GM18951 (cell line): ENCODE data around the gene CYP2A6.
"Not testable (repeated sequence)": the region's sequence is repeated elsewhere in the genome, so short reads cannot be mapped to it uniquely, and the experiment has no call there.

ENCODE experiments used
- POLR2A ChIP-seq: IDR thresholded peaks from 4 replicates; pipeline ENCODE4 v1.6.1; 2011; ENCODE audit warnings: mild to moderate bottlenecking; ENCODE audit not compliant: insufficient read length, insufficient read depth; ENCODE audit errors: extremely low read depth
- in situ Hi-C: fragments of 300-500 bp; cut with MboI; formaldehyde crosslinking; loops from one replicate; pipeline ENCODE4 v1.12.0; 2022; ENCODE audit warnings: low sequenced_read_pairs, mixed read lengths, inconsistent platforms; ENCODE audit not compliant: unreplicated experiment

CYP2A6 gene

DNA sequence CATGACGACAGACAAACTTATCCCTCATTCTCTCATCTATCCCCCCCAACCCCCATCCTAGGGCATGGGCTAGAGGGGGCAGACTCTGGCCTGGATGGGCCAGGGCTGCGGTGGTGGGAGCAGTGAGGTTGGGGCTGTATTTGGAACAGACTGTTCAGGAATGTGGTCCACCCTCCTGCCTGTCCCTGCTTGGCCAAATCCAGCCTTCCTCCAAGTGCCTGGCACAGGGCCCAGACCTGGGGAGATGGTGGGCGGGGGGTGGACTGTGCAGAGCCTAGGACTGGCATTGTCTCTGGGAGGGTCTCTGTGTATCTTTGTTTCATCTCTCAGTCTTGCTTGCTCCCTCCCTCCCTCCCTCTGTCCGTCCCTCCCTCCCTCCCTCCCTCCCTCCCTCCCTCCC lies 37.1 kb downstream of the CYP2A6 start:
- in situ Hi-C loops, result no loop called here
- TF ChIP-seq POLR2A, result no peak

GRCh38 chr19:40812571-40812970 lies 37.7 kb downstream of the CYP2A6 start:
- in situ Hi-C loops, result not testable (repeated sequence)

DNA sequence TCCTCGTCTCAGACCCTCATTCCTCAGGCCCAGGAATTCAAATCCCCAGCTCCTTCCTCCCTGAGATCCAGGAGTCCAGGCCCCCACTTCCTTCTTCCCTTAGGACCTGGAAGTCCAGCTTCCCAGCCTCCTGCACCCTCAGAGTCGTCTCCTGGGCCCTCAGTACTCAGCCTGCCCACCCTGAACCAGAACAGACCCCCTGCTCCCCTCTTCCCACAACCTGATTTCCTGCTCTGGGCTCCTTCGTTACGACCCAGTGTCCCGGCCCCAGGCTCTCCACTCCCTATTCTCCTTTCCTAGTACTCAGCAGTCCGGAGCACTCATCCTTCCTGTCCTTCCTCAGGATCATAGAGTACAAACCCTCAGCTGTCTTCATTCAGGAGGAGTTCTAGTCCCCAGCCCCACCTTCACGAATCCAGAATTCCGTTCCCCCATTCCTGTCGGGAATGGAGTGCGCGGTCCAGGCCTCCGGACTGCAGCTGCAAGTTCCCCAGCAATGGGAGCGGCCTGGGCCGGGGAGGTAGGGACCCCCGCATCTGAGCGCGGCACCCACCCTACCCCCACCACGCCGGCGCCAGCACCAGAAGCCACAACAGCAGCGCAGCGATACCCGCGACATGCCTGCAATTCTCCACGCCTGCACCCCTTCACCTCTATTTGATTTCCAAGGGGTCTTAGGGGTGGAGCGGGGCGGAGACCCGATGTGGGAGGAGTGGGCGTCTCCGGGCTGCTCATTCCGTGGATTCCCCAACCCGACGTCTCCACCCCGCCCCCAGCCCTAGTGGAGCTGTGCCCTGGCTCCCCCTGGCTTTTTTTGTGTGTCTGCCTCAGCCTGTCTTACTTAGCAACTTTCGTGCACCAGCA lies 38.5 kb downstream of the CYP2A6 start:
- in situ Hi-C loops, result no loop called here
- TF ChIP-seq POLR2A, result no peak

GRCh38 chr19:40810649-40811408 lies 39.4 kb downstream of the CYP2A6 start:
- in situ Hi-C loops, result not testable (repeated sequence)

DNA sequence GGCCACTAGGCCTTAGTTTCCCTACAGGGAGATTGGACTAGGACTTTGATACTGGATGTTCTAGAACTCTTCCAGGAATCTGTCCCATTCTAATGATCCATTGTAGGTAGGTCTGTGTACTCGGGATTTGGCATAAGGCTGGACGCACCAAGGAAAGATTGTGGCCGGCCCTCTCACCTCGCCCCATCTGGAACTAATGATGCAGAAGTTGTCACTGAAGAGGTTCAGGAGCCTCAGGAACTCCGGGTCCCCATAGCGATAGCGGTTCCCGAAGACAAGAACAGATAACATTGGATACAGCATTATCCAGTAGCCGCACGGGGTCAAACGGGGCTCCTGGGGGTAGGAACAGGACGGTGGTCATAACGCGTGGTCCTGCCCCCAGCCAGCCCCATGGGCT lies 40.1 kb downstream of the CYP2A6 start:
- in situ Hi-C loops, result no loop called here
- no peak for TF ChIP-seq POLR2A

DNA sequence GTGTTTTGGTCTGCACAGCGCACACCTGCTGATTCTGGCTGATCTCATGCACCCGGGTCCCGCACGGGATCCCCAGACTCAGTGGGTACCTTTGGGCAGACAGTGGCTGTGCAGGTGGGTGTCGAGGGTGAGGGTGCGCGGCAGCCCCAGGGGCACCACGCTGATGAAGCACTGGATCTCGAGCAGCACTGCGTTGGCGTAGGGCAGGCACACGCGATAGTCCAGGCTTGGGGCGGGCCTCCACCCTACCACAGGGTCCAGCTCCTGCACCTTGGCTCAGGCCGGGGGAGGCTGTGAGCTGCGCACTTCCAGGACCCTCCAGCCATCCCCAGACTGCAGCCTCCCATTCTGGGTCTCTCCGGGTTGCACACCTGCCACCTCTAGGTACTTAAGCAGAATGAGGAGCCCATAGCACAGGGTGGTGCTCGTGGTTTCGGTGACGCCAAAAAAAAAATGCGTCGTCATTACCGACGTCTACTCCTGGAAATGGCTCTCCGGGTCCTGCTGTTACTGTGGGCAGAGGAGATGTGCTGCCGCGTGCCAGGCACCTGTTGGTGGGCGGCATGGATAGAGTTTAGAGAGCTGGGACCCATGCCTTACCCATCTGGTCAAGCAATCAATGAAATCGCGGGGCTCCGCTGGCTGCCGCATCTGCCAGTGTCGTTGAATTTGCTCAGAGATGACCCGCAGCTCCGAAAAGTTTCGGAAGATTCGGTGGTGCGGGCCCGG lies 40.7 kb downstream of the CYP2A6 start:
- no peak for TF ChIP-seq POLR2A
- in situ Hi-C loops, result no loop called here

- in situ Hi-C loops, result no loop called here
- no peak for TF ChIP-seq POLR2A
Observed at GRCh38 chr19:40808497-40808896, 41.8 kb downstream of the CYP2A6 start.

- TF ChIP-seq POLR2A, result no peak
- in situ Hi-C loops, result no loop called here
Observed at GRCh38 chr19:40808021-40808325, 42.3 kb downstream of the CYP2A6 start.

DNA sequence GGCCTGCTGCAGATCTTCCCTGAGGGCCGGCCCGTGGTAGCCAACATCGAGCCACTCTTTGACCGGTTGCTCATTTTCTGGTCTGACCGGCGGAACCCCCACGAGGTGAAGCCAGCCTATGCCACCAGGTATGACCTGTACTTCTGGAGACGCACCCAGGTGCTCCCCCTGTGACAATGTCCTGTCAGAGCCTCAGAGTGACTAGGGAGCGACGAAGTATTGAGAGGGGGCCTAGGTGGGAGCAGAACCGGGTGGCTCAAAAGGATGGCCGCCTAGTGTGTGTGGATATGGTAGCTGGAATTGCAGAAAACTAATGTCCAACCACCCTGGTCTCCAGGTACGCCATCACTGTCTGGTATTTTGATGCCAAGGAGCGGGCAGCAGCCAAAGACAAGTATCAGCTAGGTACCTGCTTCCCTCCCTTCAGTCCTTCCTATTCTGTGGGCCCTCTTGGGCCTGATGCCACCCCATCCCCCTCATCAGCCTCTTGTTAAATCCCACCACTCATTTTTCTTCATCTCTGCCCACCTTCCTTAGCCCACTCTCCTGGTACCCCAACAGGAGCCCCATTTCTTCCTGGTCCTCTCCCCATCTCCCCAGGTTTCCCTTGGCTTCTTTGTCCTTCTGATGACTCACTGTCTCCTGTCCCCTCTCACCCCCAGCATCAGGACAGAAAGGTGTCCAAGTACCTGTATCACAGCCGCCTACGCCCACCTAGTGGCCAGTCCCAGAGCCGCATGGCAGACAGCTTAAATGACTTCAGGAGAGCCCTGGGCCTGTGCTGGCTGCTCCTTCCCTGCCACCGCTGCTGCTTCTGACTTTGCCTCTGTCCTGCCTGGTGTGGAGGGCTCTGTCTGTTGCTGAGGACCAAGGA lies 42.9 kb downstream of the CYP2A6 start:
- no peak for TF ChIP-seq POLR2A
- in situ Hi-C loops, result no loop called here

DNA sequence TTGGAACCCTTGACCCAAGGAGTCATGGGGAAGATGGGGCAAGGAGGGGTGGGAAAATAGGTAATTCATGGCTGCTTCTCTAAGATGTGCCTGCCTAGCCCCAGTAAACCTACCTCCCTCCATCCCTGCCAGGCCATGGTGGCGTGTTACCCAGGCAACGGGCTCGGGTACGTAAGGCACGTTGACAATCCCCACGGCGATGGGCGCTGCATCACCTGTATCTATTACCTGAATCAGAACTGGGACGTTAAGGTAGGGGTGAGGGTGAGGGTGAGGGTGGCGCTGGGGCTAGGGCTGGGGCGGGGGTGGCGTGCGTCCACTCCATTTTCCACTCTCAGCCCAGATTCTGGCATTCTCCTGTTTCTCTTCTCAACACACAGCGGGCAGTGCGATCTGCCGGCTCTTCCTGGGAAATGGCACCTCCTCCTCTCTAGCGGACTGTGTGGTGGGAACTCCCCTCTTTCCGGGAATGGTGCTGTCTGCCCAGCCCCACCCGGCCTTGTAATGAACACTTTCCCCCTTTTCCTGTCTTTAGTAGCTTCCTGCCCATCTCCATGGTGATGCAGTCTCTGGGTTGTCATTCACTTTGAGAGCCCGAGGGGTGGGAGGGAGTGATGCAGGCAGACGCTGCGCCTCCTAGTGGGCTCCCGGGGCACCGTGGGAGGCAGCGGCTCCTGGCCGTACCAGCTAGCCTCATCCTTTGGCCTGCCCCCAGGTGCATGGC lies 43.7 kb downstream of the CYP2A6 start:
- TF ChIP-seq POLR2A, result no peak
- in situ Hi-C loops, result no loop called here

DNA sequence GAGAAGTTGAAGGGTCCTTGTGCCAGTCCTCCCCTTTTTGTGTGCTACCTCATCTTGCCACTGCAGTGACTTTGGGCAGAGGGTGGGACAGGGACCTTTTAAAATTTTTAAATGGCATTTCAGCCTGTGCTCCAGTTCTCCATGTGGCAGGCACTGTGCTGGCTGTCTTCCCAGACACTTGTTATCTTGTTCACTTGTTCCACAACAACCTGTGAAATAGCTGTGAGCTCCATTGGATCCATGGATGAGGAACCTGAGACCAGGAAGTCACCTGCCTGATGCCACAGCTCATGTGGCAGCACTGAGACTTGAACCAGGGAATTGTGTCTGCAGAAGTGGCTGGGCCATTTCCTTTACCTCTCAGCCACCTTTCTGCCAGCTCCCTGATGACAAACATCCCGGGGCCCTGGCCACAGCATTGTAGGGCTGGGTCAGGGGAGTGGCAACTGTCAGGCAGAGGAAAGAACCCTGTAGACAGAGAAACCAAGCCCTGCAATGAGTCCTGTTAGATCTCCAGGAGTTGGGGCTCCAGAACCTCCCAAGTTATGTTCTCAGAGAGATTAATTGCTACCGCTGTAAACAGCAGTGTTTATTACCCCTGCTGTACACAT lies 44.9 kb downstream of the CYP2A6 start:
- no peak for TF ChIP-seq POLR2A
- in situ Hi-C loops, result no loop called here

DNA sequence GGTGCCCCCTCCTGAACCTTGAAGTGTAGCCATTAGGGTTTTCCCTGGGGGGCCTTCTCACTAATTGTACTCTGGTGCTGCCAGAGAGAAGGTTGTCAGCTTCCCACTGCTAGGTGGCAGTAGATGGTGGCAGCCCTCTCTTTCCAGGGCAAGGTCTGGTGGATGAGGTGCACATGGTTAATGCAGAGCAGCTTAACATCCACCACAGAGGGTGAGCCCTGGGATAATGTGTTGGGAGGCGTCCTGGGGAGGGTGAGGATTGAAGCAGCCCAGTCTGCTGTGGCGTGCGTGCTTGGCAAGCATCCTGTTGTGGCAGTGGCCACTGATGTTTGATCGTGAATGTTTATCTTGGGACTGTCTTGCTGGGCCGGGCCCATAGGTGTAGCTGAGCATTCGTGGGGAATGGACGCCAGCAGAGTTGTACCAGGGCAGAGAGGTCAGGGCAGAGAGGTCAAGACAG lies 45.4 kb downstream of the CYP2A6 start:
- TF ChIP-seq POLR2A, result no peak
- in situ Hi-C loops, result no loop called here
